CD4-positive, alpha-beta T cell treated with Interleukin-10 for 1 hour (primary cell): ENCODE results near the gene ATN1.

Experiments
- DNase-seq: peaks from one replicate; pipeline ENCODE4 v3.0.0-alpha.2; 2020

ATN1 gene

GRCh38 chr12:6980075-6980474, 52.3 kb downstream of the ATN1 start:
- no peak for DNase-seq

GRCh38 chr12:6980740-6981139, 53.0 kb downstream of the ATN1 start:
- no peak for DNase-seq

- DNase-seq, result no peak
Observed at GRCh38 chr12:6981152-6982052, 53.6 kb downstream of the ATN1 start.

GRCh38 chr12:6982532-6982931, 54.8 kb downstream of the ATN1 start:
- no peak for DNase-seq

- DNase-seq, result no peak
Observed at GRCh38 chr12:6987956-6988553, 60.3 kb downstream of the ATN1 start.
